ENCODE measurements around the gene TMEM63A. TPM values are rescaled to one million over a fixed set of nuclear protein-coding genes. Genes with fewer than 3 reads are reported as not detected.

The TMEM63A gene
- total RNA-seq, 2 donors from 2014 or later = 141 to 192 TPM

DNA sequence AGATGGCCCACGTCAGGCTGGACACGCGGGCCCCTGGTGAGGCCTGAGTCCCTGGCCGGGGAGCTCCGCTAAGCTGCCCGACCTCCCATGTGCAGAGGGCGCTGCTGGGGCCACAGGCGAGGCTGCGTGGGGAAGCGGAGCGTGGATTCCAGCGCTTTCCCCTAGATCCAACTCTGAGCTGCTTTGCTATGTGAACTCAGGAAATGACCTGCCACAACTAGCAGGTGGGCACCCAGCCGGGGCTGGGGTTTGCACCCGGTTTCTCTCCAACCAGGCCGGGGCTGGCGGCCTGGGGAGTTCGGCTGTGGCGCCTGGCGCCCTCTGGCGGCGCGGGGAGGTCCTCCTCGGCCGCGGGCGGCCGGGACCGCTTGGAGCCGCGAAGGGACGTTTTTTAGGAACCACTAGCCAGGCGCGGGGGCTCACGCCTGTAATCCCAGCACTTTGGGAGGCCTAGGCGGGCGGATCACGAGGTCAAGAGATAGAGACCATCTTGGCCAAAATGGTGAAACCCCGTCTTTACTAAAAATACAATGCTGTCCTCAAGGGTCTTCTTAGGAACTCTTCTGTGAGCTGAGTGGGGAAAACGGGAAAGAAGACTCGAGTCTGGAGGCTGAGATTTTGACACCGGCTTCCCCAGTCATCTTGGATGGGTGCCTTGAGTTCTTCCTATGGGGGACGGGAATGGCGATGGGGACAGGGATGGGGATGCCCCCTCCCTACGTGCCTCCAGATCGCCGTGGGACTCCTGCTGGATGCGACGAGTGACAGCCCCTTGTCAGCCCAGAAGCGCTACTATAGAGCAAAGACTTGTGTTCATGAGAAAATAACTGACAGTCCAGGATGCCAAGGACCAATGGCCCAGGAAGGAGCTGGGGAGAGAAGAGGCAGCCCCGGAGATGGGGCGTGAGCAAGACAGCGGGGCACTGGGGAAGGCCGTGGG lies 29.3 kb upstream of the TMEM63A start:
- H3K27me3 ChIP-seq (replicated peaks; ENCODE audit: insufficient read depth) = no peaks in the 10 kb centered on the region
- H3K36me3 ChIP-seq = no peaks in the 10 kb centered on the region
- 52% methylated on average over 44 of the region's 53 CpGs for WGBS
- peak; percentile 35 for DNase-seq (ENCODE audit: low spot score)
- no peak overlapping the region for H3K4me3 ChIP-seq
- H3K9me3 ChIP-seq = no peaks in the 10 kb centered on the region
- H3K27ac ChIP-seq = no peak overlapping the region
- TF ChIP-seq POLR2AphosphoS5 (IDR thresholded peaks at IDR 0.05) = no peak
- TF ChIP-seq POLR2A (IDR thresholded peaks at IDR 0.05) = no peak
- TF ChIP-seq, protein P1, sequence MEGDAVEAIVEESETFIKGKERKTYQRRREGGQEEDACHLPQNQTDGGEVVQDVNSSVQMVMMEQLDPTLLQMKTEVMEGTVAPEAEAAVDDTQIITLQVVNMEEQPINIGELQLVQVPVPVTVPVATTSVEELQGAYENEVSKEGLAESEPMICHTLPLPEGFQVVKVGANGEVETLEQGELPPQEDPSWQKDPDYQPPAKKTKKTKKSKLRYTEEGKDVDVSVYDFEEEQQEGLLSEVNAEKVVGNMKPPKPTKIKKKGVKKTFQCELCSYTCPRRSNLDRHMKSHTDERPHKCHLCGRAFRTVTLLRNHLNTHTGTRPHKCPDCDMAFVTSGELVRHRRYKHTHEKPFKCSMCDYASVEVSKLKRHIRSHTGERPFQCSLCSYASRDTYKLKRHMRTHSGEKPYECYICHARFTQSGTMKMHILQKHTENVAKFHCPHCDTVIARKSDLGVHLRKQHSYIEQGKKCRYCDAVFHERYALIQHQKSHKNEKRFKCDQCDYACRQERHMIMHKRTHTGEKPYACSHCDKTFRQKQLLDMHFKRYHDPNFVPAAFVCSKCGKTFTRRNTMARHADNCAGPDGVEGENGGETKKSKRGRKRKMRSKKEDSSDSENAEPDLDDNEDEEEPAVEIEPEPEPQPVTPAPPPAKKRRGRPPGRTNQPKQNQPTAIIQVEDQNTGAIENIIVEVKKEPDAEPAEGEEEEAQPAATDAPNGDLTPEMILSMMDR (IDR thresholded peaks at IDR 0.05) = peak; percentile 74 to 90 (median 89)
- no peaks in the 10 kb centered on the region for H3K4me1 ChIP-seq (replicated peaks)
- intact Hi-C loops (cut with DNase I) = loop anchor here (2.0 to 10.0 kb wide), 4 partner anchors 63 to 437 kb away; partner anchors contain the start of gene SRP9

DNA sequence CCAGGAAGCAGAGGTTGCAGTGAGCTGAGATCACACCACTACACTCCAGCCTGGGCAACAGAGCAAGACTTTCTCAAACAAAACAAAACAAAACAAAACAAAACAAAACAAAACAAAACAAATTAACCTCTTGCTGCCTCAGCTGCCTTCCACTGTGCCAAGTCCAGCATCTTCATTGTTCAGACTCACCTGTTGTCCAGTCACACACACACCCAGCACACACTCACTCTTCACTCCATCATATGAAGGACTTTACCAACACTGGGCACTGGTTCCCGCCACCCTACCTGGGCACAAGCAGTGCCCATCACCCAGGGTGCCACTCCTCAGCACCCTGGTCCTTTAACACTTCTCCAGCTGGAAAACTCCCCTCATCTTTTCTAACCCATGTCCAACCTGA lies 27.3 kb upstream of the TMEM63A start:
- 93% methylated on average over 1 of the region's 1 CpG for WGBS
- Histone ChIP-seq H3K4me1 (replicated peaks) (no peaks in the 10 kb centered on the region), H3K4me3 (no peak overlapping the region), H3K9me3 (no peaks in the 10 kb centered on the region), H3K27ac (no peak overlapping the region), H3K27me3 (replicated peaks; ENCODE audit: insufficient read depth) (no peaks in the 10 kb centered on the region), H3K36me3 (no peaks in the 10 kb centered on the region)
- intact Hi-C loops (cut with DNase I) = no loop called here
- DNase-seq (ENCODE audit: low spot score) = no peak
- TF ChIP-seq POLR2AphosphoS5 (IDR thresholded peaks at IDR 0.05) (no peak), POLR2A (IDR thresholded peaks at IDR 0.05) (no peak)
- TF ChIP-seq, protein P1 (IDR thresholded peaks at IDR 0.05) = no peak

DNA sequence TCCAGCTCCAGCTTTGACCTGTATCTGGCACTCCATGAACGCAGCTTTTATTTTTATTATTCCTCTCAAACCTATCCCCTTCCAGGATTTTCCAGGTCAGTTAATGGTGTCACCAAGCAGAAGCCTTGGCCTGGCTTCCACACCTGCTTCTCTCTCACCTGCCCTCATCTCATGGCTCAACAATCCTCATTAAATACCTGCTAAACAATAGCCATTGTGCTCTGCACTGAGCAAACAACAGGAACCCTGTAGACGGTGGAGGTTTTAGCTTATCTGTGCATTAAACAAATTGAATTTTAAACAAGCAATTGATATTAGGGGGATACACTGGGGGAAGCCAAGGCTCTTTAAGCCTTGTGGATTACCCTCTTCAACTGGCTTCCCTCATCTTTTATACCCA lies 26.6 kb upstream of the TMEM63A start:
- no peak overlapping the region for H3K27ac ChIP-seq
- H3K36me3 ChIP-seq = no peaks in the 10 kb centered on the region
- no peaks in the 10 kb centered on the region for H3K27me3 ChIP-seq (replicated peaks; ENCODE audit: insufficient read depth)
- no peaks in the 10 kb centered on the region for H3K4me1 ChIP-seq (replicated peaks)
- no peak overlapping the region for H3K4me3 ChIP-seq
- WGBS = 50% methylated on average over 2 of the region's 2 CpGs
- H3K9me3 ChIP-seq = no peaks in the 10 kb centered on the region
- TF ChIP-seq POLR2A (IDR thresholded peaks at IDR 0.05) = no peak
- no peak for TF ChIP-seq POLR2AphosphoS5 (IDR thresholded peaks at IDR 0.05)
- TF ChIP-seq, protein P1 (IDR thresholded peaks at IDR 0.05) = no peak
- DNase-seq (ENCODE audit: low spot score) = no peak
- intact Hi-C loops (cut with DNase I) = no loop called here

DNA sequence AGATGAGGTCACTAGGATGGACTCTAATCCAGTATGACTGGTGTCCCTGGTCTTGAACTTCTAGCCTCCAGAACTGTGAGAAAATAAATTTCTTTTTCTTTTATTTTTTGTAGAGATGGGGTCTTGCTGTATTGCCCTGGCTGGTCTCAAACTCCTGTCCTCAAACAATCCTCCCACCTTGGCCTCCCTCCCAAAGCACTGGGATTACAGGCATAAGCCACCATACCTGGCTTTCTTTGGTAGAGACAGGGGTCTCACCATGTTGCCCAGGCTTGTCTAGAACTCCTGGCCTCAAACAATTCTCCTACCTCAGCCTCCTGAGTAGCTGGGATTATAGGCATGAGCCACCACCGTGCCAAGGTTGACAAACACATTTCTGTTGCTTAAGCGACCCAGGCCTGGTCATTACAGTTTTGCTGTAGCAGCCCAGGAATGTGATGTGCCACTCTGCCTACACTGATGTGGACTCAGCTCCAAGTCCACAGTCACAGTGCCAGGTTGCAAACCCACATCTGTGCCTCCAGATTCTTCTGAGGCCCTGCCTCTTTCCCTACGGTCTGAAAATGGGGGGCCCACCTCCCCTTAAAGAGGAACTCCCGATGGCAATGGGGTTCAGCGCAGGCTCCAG lies 25.9 kb upstream of the TMEM63A start:
- no peaks in the 10 kb centered on the region for H3K9me3 ChIP-seq
- intact Hi-C loops (cut with DNase I) = no loop called here
- 85% methylated on average over 5 of the region's 5 CpGs for WGBS
- no peaks in the 10 kb centered on the region for H3K27me3 ChIP-seq (replicated peaks; ENCODE audit: insufficient read depth)
- TF ChIP-seq POLR2A (IDR thresholded peaks at IDR 0.05) (no peak), POLR2AphosphoS5 (IDR thresholded peaks at IDR 0.05) (no peak)
- TF ChIP-seq, protein P1 (IDR thresholded peaks at IDR 0.05) = no peak
- H3K27ac ChIP-seq = no peak overlapping the region
- H3K36me3 ChIP-seq = no peaks in the 10 kb centered on the region
- no peak for DNase-seq (ENCODE audit: low spot score)
- no peak overlapping the region for H3K4me3 ChIP-seq
- no peaks in the 10 kb centered on the region for H3K4me1 ChIP-seq (replicated peaks)
